Measurements from ENCODE around the gene GFRA1.
"Not testable (repeated sequence)": the region's sequence is repeated elsewhere in the genome, so short reads cannot be mapped to it uniquely, and the experiment has no call there.

Gene GFRA1

GRCh38 chr10:116195039-116195438 is 78.0 kb downstream of the GFRA1 start:
- no peak for DNase-seq

GRCh38 chr10:116194061-116194460 is 78.9 kb downstream of the GFRA1 start:
- DNase-seq: no peak

GRCh38 chr10:116190883-116191282 is 82.1 kb downstream of the GFRA1 start:
- DNase-seq: no peak

GRCh38 chr10:116186273-116186672 is 86.7 kb downstream of the GFRA1 start:
- DNase-seq: no peak

- no peak for DNase-seq
These were observed 87.7 kb downstream of the GFRA1 start for GRCh38 chr10:116185199-116185867.

GRCh38 chr10:116184512-116184794 is 88.6 kb downstream of the GFRA1 start:
- no peak for DNase-seq

- no peak for DNase-seq
These were observed 89.1 kb downstream of the GFRA1 start for GRCh38 chr10:116183733-116184511.

- no peak for DNase-seq
These were observed 90.6 kb downstream of the GFRA1 start for GRCh38 chr10:116182426-116182825.

- DNase-seq: no peak
These were observed 94.9 kb downstream of the GFRA1 start for GRCh38 chr10:116178086-116178605.

- no peak for DNase-seq
These were observed 97.8 kb downstream of the GFRA1 start for GRCh38 chr10:116175231-116175630.

- DNase-seq: no peak
These were observed 101.5 kb downstream of the GFRA1 start for GRCh38 chr10:116171505-116171904.

GRCh38 chr10:116170815-116171250 is 102.2 kb downstream of the GFRA1 start:
- no peak for DNase-seq

- no peak for DNase-seq
These were observed 103.1 kb downstream of the GFRA1 start for GRCh38 chr10:116169782-116170445.

- DNase-seq: no peak
These were observed 104.3 kb downstream of the GFRA1 start for GRCh38 chr10:116168745-116169144.

- no peak for DNase-seq
These were observed 104.7 kb downstream of the GFRA1 start for GRCh38 chr10:116168329-116168728.

GRCh38 chr10:116165941-116166340 is 107.1 kb downstream of the GFRA1 start:
- not testable (repeated sequence) for DNase-seq

GRCh38 chr10:116164291-116164690 is 108.7 kb downstream of the GFRA1 start:
- DNase-seq: no peak

- no peak for DNase-seq
These were observed 109.5 kb downstream of the GFRA1 start for GRCh38 chr10:116163333-116164131.

- DNase-seq: no peak
These were observed 110.2 kb downstream of the GFRA1 start for GRCh38 chr10:116162851-116163250.

- no peak for DNase-seq
These were observed 112.7 kb downstream of the GFRA1 start for GRCh38 chr10:116160271-116160670.

- DNase-seq: no peak
These were observed 113.8 kb downstream of the GFRA1 start for GRCh38 chr10:116159197-116159596.

- DNase-seq: no peak
These were observed 115.0 kb downstream of the GFRA1 start for GRCh38 chr10:116158036-116158435.

GRCh38 chr10:116157485-116157884 is 115.5 kb downstream of the GFRA1 start:
- DNase-seq: no peak
